SK-N-SH (cell line): Measurements from ENCODE around the gene GRM1.

Experiments
- EP300 ChIP-seq, 2 experiments: IDR thresholded peaks; 2 replicates each; pipeline versions ENCODE4 v1.4.0 to v1.6.1; 2012; ENCODE audit warnings: borderline replicate concordance in 1 of 2, low read depth in 1 of 2, low read length in 1 of 2
- EZH2phosphoT487 ChIP-seq: fragments of 200-600 bp; sonication (generic); IDR thresholded peaks from 2 replicates; pipeline ENCODE4 v1.6.1; 2017; ENCODE audit warnings: low read depth, mixed run types, mild to moderate bottlenecking, antibody characterized with exemption, moderate library complexity, borderline replicate concordance
- FOXJ3 ChIP-seq: sonication (generic); formaldehyde crosslinking; IDR thresholded peaks from 2 replicates; pipeline ENCODE4 v1.5.1; 2020; ENCODE audit warnings: mild to moderate bottlenecking, missing genetic modification reagents
- FOXM1 ChIP-seq: IDR thresholded peaks from 2 replicates; pipeline ENCODE4 v1.4.0; 2012; ENCODE audit warnings: low read depth, mild to moderate bottlenecking
- JUND ChIP-seq: IDR thresholded peaks from 2 replicates; pipeline ENCODE4 v1.4.0; 2012
- MEF2A ChIP-seq: IDR thresholded peaks from 2 replicates; pipeline ENCODE4 v1.4.0; 2012; ENCODE audit warnings: low read depth, borderline replicate concordance
- RCOR1 ChIP-seq: fragments of 150-350 bp; IDR thresholded peaks from 2 replicates; pipeline ENCODE4 v1.6.1; 2017; ENCODE audit warnings: antibody characterized with exemption, low read length
- RFX5 ChIP-seq: IDR thresholded peaks from 2 replicates; pipeline ENCODE4 v1.6.1; 2012; ENCODE audit warnings: mild to moderate bottlenecking, improper control_type of control experiment, low read length
- SIN3A ChIP-seq: IDR thresholded peaks from 2 replicates; pipeline ENCODE4 v1.6.1; 2012; ENCODE audit warnings: low read depth, mild to moderate bottlenecking, low read length, moderate library complexity, borderline replicate concordance
- TAF1 ChIP-seq: IDR thresholded peaks from 2 replicates; pipeline ENCODE4 v1.6.1; 2012; ENCODE audit warnings: low read depth, mild to moderate bottlenecking, low read length, moderate library complexity, borderline replicate concordance
- YY1 ChIP-seq: IDR thresholded peaks from 2 replicates; pipeline ENCODE4 v1.4.0; 2012; ENCODE audit warnings: low read depth, mild to moderate bottlenecking
- TF ChIP-seq, protein P1 (sequence below): fragments of 200-600 bp; sonication (generic); IDR thresholded peaks from 2 replicates; pipeline ENCODE4 v1.6.1; 2017; ENCODE audit warnings: antibody characterized with exemption, mild to moderate bottlenecking, moderate library complexity
- TF ChIP-seq, protein P2 (sequence below): IDR thresholded peaks from 2 replicates; pipeline ENCODE4 v1.4.0; 2012; ENCODE audit warnings: low read depth, borderline replicate concordance
- TF ChIP-seq, protein P3 (sequence below): IDR thresholded peaks from 2 replicates; pipeline ENCODE4 v1.4.0; 2012; ENCODE audit warnings: low read depth

DNA sequence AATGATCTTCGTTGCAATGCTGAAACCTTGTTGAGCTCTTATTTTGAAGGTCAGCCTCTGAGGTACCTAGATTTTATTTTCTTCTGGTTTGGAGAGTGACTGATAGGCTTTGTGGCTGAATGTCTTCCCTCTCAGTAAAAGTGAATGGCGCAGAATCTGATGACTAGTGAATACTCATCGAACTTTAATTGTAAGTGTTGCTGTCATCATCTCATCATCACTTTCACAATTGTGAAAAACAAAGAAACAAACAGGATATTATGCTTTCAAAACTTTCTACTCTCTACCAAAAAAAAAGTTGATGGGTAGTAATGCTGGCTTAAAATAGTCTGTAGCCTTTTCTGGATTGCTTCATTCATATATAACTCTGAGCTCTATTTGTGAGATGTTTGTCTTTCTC is 275.3 kb downstream of the GRM1 start:
- TF ChIP-seq TAF1 (no peak), MEF2A (no peak), EZH2phosphoT487 (no peak), SIN3A (no peak), YY1 (no peak), FOXJ3 (no peak), RFX5 (no peak), EP300 (IDR thresholded peaks at IDR 0.05; ENCODE audit: borderline replicate concordance in 1 of 2, low read depth in 1 of 2, low read length in 1 of 2) (no peak), RCOR1 (no peak), JUND (no peak), FOXM1 (no peak)
- TF ChIP-seq, protein P1, sequence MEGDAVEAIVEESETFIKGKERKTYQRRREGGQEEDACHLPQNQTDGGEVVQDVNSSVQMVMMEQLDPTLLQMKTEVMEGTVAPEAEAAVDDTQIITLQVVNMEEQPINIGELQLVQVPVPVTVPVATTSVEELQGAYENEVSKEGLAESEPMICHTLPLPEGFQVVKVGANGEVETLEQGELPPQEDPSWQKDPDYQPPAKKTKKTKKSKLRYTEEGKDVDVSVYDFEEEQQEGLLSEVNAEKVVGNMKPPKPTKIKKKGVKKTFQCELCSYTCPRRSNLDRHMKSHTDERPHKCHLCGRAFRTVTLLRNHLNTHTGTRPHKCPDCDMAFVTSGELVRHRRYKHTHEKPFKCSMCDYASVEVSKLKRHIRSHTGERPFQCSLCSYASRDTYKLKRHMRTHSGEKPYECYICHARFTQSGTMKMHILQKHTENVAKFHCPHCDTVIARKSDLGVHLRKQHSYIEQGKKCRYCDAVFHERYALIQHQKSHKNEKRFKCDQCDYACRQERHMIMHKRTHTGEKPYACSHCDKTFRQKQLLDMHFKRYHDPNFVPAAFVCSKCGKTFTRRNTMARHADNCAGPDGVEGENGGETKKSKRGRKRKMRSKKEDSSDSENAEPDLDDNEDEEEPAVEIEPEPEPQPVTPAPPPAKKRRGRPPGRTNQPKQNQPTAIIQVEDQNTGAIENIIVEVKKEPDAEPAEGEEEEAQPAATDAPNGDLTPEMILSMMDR: no peak
- TF ChIP-seq, protein P2, sequence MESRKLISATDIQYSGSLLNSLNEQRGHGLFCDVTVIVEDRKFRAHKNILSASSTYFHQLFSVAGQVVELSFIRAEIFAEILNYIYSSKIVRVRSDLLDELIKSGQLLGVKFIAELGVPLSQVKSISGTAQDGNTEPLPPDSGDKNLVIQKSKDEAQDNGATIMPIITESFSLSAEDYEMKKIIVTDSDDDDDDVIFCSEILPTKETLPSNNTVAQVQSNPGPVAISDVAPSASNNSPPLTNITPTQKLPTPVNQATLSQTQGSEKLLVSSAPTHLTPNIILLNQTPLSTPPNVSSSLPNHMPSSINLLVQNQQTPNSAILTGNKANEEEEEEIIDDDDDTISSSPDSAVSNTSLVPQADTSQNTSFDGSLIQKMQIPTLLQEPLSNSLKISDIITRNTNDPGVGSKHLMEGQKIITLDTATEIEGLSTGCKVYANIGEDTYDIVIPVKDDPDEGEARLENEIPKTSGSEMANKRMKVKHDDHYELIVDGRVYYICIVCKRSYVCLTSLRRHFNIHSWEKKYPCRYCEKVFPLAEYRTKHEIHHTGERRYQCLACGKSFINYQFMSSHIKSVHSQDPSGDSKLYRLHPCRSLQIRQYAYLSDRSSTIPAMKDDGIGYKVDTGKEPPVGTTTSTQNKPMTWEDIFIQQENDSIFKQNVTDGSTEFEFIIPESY: no peak
- TF ChIP-seq, protein P3, sequence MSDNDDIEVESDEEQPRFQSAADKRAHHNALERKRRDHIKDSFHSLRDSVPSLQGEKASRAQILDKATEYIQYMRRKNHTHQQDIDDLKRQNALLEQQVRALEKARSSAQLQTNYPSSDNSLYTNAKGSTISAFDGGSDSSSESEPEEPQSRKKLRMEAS: no peak
